SU-DHL-6 (cell line): ENCODE data around the gene ALG9.

Experiments
- EZH2phosphoT487 ChIP-seq: fragments of 200-600 bp; sonication (generic), shearing (Covaris generic); conservative IDR thresholded peaks from 2 replicates; pipeline ENCODE4 v1.6.1; 2018; ENCODE audit warnings: mild to moderate bottlenecking, antibody characterized with exemption, low read length, moderate library complexity, mixed read lengths
- TF ChIP-seq, protein P1 (sequence below): fragments of 200-600 bp; sonication (generic); IDR thresholded peaks from one replicate; pipeline ENCODE4 v1.5.1; 2017; ENCODE audit warnings: antibody characterized with exemption, mild to moderate bottlenecking, low read length, moderate library complexity; ENCODE audit not compliant: insufficient read depth, poor library complexity, severe bottlenecking

DNA sequence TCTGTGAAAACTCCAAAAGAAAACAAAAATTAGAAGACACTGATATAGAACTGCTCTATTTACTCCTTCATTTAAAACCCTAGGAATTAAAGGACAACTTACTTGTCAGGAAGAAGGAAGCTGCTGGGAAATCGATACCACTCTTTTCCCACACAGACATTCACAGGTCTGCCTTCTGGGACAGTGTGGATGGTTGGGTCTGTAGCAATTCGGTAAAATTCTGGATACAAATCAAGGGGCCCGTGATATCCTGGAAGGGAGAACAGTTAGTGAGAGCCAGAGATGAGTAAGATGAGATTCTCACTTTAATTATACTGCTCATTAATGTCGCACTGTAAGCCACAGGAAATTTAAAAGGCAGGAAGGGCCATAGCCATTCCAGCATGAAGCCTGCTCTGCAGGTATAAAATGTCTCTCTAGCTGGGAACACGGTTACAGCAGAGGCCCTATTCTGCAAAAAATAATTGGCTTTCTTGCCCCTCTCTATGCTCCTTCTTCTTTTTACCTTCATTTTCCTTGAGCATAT, 34.0 kb downstream of the ALG9 start:
- TF ChIP-seq, protein P1, sequence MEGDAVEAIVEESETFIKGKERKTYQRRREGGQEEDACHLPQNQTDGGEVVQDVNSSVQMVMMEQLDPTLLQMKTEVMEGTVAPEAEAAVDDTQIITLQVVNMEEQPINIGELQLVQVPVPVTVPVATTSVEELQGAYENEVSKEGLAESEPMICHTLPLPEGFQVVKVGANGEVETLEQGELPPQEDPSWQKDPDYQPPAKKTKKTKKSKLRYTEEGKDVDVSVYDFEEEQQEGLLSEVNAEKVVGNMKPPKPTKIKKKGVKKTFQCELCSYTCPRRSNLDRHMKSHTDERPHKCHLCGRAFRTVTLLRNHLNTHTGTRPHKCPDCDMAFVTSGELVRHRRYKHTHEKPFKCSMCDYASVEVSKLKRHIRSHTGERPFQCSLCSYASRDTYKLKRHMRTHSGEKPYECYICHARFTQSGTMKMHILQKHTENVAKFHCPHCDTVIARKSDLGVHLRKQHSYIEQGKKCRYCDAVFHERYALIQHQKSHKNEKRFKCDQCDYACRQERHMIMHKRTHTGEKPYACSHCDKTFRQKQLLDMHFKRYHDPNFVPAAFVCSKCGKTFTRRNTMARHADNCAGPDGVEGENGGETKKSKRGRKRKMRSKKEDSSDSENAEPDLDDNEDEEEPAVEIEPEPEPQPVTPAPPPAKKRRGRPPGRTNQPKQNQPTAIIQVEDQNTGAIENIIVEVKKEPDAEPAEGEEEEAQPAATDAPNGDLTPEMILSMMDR = no peak
- TF ChIP-seq EZH2phosphoT487 = no peak
